HCT116 (cell line): Measurements from ENCODE around the gene HAPLN1. TPM values are rescaled to one million over a fixed set of nuclear protein-coding genes. Genes with fewer than 3 reads are reported as not detected.

Experiments
- ATAC-seq: fragments of 200-7000 bp; cut with Tn5 transposase; 2 replicates; pipeline ENCODE4 v1.9.1; 2020; ENCODE audit warnings: mild to moderate bottlenecking, moderate library complexity
- BruUV-seq: library from RNA; stranded (reverse); fragments of 400-500 nt; replicated peaks from 2 replicates; lab custom pipeline; 2021; lab: Mats Ljungman, UMichigan
- CTCF ChIA-PET: fragments of 300-600 bp; sonication (Branson Sonifier 250); formaldehyde crosslinking; loops from one replicate; lab custom pipeline; 2021; ENCODE audit warnings: antibody characterized with exemption; lab: Charles Lee
- POLR2A ChIA-PET: fragments of 300-600, 350-600 bp; sonication (Branson Sonifier 250); formaldehyde crosslinking; loops from one replicate; lab custom pipeline; 2021; ENCODE audit warnings: antibody characterized with exemption; lab: Charles Lee
- RAD21 ChIA-PET, 2 experiments: fragments of 300-600 bp; sonication (Branson Sonifier 250); formaldehyde crosslinking; loops; one replicate each; lab custom pipeline; 2023; ENCODE audit warnings: low total read pairs in 2 of 2; ENCODE audit not compliant: uncharacterized antibody in 2 of 2, unreplicated experiment in 2 of 2, low non-redundant PET in 1 of 2; lab: Charles Lee
- DNase-seq: peaks from one replicate; pipeline ENCODE4 v3.0.0-alpha.2; 2010; ENCODE audit warnings: low read depth, low spot score
- H2AFZ ChIP-seq: fragments of 200-600 bp; shearing (Covaris generic), sonication (generic); 2 replicates; pipeline ENCODE4 v1.6.1; 2017; ENCODE audit warnings: low read depth, mixed run types, mixed read lengths, antibody characterized with exemption, low read length; ENCODE audit not compliant: poor library complexity, severe bottlenecking
- H3K27ac ChIP-seq: 2 replicates; pipeline ENCODE4 v1.5.1; 2012; ENCODE audit warnings: low read depth, low read length
- H3K27me3 ChIP-seq: fragments of 200-600 bp; sonication (generic); 2 replicates; pipeline ENCODE4 v1.6.1; 2016; ENCODE audit warnings: mixed run types, low read length, mixed read lengths; ENCODE audit not compliant: insufficient read depth
- H3K36me3 ChIP-seq, 2 experiments: fragments of 200-500 bp in 1 of 2; fragments of 200-600 bp in 1 of 2; sonication (Bioruptor generic) in 1 of 2; sonication (generic) in 1 of 2; 2 replicates each; pipeline versions ENCODE4 v1.5.1 to v1.6.1; 2014 to 2016; ENCODE audit warnings: low read length in 2 of 2, inconsistent platforms in 1 of 2, mixed read lengths in 1 of 2, mixed run types in 1 of 2; ENCODE audit not compliant: insufficient read depth in 2 of 2, control insufficient read depth in 1 of 2
- H3K4me1 ChIP-seq, 2 experiments: fragments of 200-600 bp in 1 of 2; sonication (generic) in 1 of 2; 2 replicates each; pipeline versions ENCODE4 v1.5.1 to v1.6.1; 2012 to 2017; ENCODE audit warnings: low read length in 2 of 2, inconsistent platforms in 1 of 2, mild to moderate bottlenecking in 1 of 2, mixed read lengths in 1 of 2, mixed run types in 1 of 2, moderate library complexity in 1 of 2; ENCODE audit not compliant: insufficient read depth in 2 of 2, control insufficient read depth in 1 of 2
- H3K4me2 ChIP-seq: fragments of 200-600 bp; sonication (generic); 2 replicates; pipeline ENCODE4 v1.6.1; 2017; ENCODE audit warnings: mixed run types, low read length, mixed read lengths
- H3K4me3 ChIP-seq, 2 experiments: fragments of 200-600 bp in 1 of 2; sonication (generic) in 1 of 2; replicated peaks in 1 of 2; 2 replicates each; pipeline ENCODE4 v1.5.1; 2011 to 2016; ENCODE audit warnings: low read length in 2 of 2, control low read depth in 1 of 2, low read depth in 1 of 2, mild to moderate bottlenecking in 1 of 2, mixed read lengths in 1 of 2, mixed run types in 1 of 2
- H3K79me2 ChIP-seq: fragments of 200-600 bp; sonication (generic); 2 replicates; pipeline ENCODE4 v1.6.1; 2017; ENCODE audit warnings: mild to moderate bottlenecking, mixed run types, low read length, moderate library complexity, mixed read lengths; ENCODE audit not compliant: insufficient read depth
- H3K9ac ChIP-seq: fragments of 200-600 bp; sonication (generic); 2 replicates; pipeline ENCODE4 v1.6.1; 2016; ENCODE audit warnings: low read length, mixed read lengths
- H3K9me2 ChIP-seq: fragments of 200-600 bp; sonication (generic), shearing (Covaris generic); 2 replicates; pipeline ENCODE4 v1.6.1; 2017; ENCODE audit warnings: mixed run types, mild to moderate bottlenecking, moderate library complexity; ENCODE audit not compliant: insufficient read depth
- H3K9me3 ChIP-seq, 2 experiments: fragments of 200-500 bp in 1 of 2; fragments of 200-600 bp in 1 of 2; sonication (Bioruptor generic) in 1 of 2; sonication (generic) in 1 of 2; 2 replicates each; pipeline ENCODE4 v1.6.1; 2014 to 2017; ENCODE audit warnings: low read length in 2 of 2, mixed read lengths in 2 of 2, inconsistent platforms in 1 of 2, low read depth in 1 of 2, mild to moderate bottlenecking in 1 of 2, mixed run types in 1 of 2, moderate library complexity in 1 of 2; ENCODE audit not compliant: control insufficient read depth in 1 of 2, insufficient read depth in 1 of 2
- H4K20me1 ChIP-seq: fragments of 200-600 bp; sonication (generic), shearing (Covaris generic); 2 replicates; pipeline ENCODE4 v1.6.1; 2017; ENCODE audit warnings: mixed run types, mild to moderate bottlenecking, moderate library complexity; ENCODE audit not compliant: insufficient read depth
- ATF3 ChIP-seq: IDR thresholded peaks from 2 replicates; pipeline ENCODE4 v1.6.1; 2012
- CEBPB ChIP-seq: IDR thresholded peaks from 2 replicates; pipeline ENCODE4 v1.6.1; 2012; ENCODE audit warnings: low read depth
- ELF1 ChIP-seq: IDR thresholded peaks from 2 replicates; pipeline ENCODE4 v1.6.1; 2012; ENCODE audit warnings: low read depth, borderline replicate concordance
- EZH2 ChIP-seq: fragments of 200-600 bp; sonication (generic); IDR thresholded peaks from 2 replicates; pipeline ENCODE4 v1.6.1; 2017; ENCODE audit warnings: antibody characterized with exemption, mixed run types
- FOSL1 ChIP-seq: IDR thresholded peaks from 2 replicates; pipeline ENCODE4 v1.6.1; 2012; ENCODE audit warnings: low read depth
- JUND ChIP-seq: IDR thresholded peaks from 2 replicates; pipeline ENCODE4 v1.6.1; 2012
- MAX ChIP-seq: IDR thresholded peaks from 2 replicates; pipeline ENCODE4 v1.6.1; 2012
- POLR2A ChIP-seq: IDR thresholded peaks from 2 replicates; pipeline ENCODE4 v1.7.0; 2011; ENCODE audit warnings: borderline replicate concordance; ENCODE audit not compliant: insufficient read depth, insufficient read length; ENCODE audit errors: extremely low read depth
- POLR2AphosphoS5 ChIP-seq: IDR thresholded peaks from 2 replicates; pipeline ENCODE4 v1.6.1; 2011; ENCODE audit warnings: mild to moderate bottlenecking, low read depth, low read length, moderate library complexity
- REST ChIP-seq: IDR thresholded peaks from 2 replicates; pipeline ENCODE4 v1.6.1; 2012; ENCODE audit warnings: low read depth
- SIN3A ChIP-seq: IDR thresholded peaks from 2 replicates; pipeline ENCODE4 v1.6.1; 2012; ENCODE audit warnings: low read depth
- SP1 ChIP-seq: IDR thresholded peaks from 2 replicates; pipeline ENCODE4 v1.6.1; 2012; ENCODE audit warnings: low read depth
- YY1 ChIP-seq: IDR thresholded peaks from 2 replicates; pipeline ENCODE4 v1.6.1; 2011; ENCODE audit warnings: low read length, low read depth, moderate library complexity, mild to moderate bottlenecking; ENCODE audit not compliant: insufficient replicate concordance; ENCODE audit errors: extremely low read depth
- ZBTB33 ChIP-seq: IDR thresholded peaks from 2 replicates; pipeline ENCODE4 v1.6.1; 2011; ENCODE audit warnings: mild to moderate bottlenecking, low read length, moderate library complexity; ENCODE audit not compliant: insufficient replicate concordance; ENCODE audit errors: extremely low read depth
- ZFX ChIP-seq: fragments of 450-650 bp; IDR thresholded peaks from 2 replicates; pipeline ENCODE4 v1.6.1; 2017
- ZNF274 ChIP-seq: fragments of 200-500 bp; sonication (Bioruptor generic); IDR thresholded peaks from 2 replicates; pipeline ENCODE4 v1.6.1; 2014; ENCODE audit warnings: mild to moderate bottlenecking, low read depth, low read length, inconsistent platforms
- intact Hi-C: fragments of 100-400 bp; cut with micrococcal nuclease; formaldehyde crosslinking; loops from 2 replicates; pipeline ENCODE4 v1.10.0; 2022
- total RNA-seq: library from RNA; stranded (reverse); gene quantifications from one replicate; pipeline ENCODE4 v1.2.1, GENCODE V29; 2021; ENCODE audit not compliant: unreplicated experiment

Gene HAPLN1
- total RNA-seq, 1 experiment from 2014 or later: 0.05 TPM

GRCh38 chr5:83590966-83591365 is 129.7 kb downstream of the HAPLN1 start:
- H4K20me1 ChIP-seq: no peaks in the 10 kb centered on the region
- POLR2A ChIA-PET: no interaction called here
- CTCF ChIA-PET: interaction anchor here (1.1 kb wide), 1 partner anchor 17 kb away, joined by 3 read pairs; no protein-coding TSS in a partner anchor
- no peaks in the 10 kb centered on the region for H3K36me3 ChIP-seq
- H2AFZ ChIP-seq: no peak overlapping the region
- no peak for TF ChIP-seq JUND
- H3K9ac ChIP-seq: no peak overlapping the region
- ATAC-seq: no peak
- no peak overlapping the region for H3K4me2 ChIP-seq
- H3K27ac ChIP-seq: no peak overlapping the region
- no peak for DNase-seq
- H3K79me2 ChIP-seq: no peaks in the 10 kb centered on the region
- RAD21 ChIA-PET: no interaction called here
- no peaks in the 10 kb centered on the region for H3K27me3 ChIP-seq
- BruUV-seq: no TSS peak
- H3K9me2 ChIP-seq: no peaks in the 10 kb centered on the region
- H3K9me3 ChIP-seq: no peaks in the 10 kb centered on the region
- H3K4me3 ChIP-seq: no peak overlapping the region
- H3K4me1 ChIP-seq: no peaks in the 10 kb centered on the region
- intact Hi-C loops: no loop called here

- ChIA-PET POLR2A (interaction anchor here (0.7 kb wide), 1 partner anchor 1022 kb away, joined by 3 read pairs; no protein-coding TSS in a partner anchor), RAD21 (no interaction called here), CTCF (interaction anchor here (1.1 kb wide), 1 partner anchor 18 kb away, joined by 3 read pairs; no protein-coding TSS in a partner anchor)
- Histone ChIP-seq H3K4me2 (no peak overlapping the region), H2AFZ (no peak overlapping the region), H3K9ac (no peak overlapping the region), H3K36me3 (no peaks in the 10 kb centered on the region), H3K4me3 (no peak overlapping the region), H3K4me1 (no peaks in the 10 kb centered on the region), H4K20me1 (no peaks in the 10 kb centered on the region), H3K27ac (no peak overlapping the region), H3K9me3 (no peaks in the 10 kb centered on the region), H3K27me3 (no peaks in the 10 kb centered on the region), H3K79me2 (no peaks in the 10 kb centered on the region), H3K9me2 (no peaks in the 10 kb centered on the region)
- BruUV-seq: no TSS peak
- DNase-seq: no peak
- ATAC-seq: no peak
- intact Hi-C loops: no loop called here
- TF ChIP-seq ZFX (no peak), ATF3 (no peak), JUND (no peak), YY1 (no peak), FOSL1 (no peak), SP1 (no peak), CEBPB (no peak), EZH2 (no peak), POLR2AphosphoS5 (no peak), SIN3A (no peak), ZBTB33 (no peak), ZNF274 (no peak), ELF1 (no peak), MAX (no peak), POLR2A (no peak), REST (no peak)
Observed at GRCh38 chr5:83589786-83590185, 130.9 kb downstream of the HAPLN1 start.
